MV-4-11 (cell line): ENCODE data around the gene PDCD4.
A peak's percentile ranks its signal among the peaks of the same experiment; 100 is the strongest.

Experiments used
- DNase-seq: peaks from one replicate; lab custom pipeline; 2025; lab: John Stamatoyannopoulos, UW

PDCD4 gene

DNA sequence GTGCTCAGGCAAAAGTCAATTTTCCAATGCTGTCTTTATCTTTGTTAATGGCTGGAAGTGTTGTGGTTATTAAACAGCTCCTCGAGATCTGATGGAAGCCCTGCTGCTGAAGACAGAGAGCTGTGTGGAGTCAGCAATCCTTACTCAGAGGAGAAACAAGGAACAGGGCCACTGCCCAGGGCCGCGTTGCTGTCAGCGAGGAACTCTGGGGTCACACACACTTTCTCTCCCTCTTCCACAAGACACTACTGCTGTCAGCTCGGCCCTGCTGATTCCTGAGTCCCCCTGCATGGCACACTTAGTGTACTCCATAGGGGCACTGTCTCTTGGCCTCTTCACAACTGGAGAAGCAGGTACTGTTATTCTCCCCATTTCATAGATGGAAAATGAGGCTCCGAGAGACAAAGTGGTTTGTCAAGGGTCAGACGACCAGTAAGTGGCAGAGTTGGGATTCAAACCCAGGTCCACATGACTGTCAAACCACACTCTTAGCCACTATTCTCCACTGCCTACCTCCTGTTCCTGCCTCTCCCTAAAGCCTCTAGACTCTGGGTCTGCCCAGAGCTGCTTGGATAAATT lies 29.3 kb upstream of the PDCD4 start:
- DNase-seq: no peak

DNA sequence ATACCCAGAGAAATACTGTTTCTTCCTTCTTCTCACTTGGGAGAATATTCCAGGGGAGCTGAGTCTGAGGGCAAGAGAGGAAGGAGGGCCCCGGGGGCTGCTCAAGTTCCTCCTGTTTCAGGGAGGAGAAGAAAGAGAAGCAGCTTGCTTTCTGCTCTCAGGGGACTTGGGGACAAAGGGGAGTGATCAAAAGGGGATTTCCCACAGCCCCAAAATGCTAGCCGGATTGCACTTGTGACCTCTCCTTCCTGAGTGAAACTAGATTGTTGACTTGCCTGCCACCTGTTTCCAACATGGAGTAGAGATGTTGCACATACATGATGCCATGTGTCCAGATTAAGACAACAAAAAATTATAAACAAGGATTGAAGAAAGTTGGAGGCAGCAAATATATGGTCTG lies 28.7 kb upstream of the PDCD4 start:
- DNase-seq: peak; percentile 74

DNA sequence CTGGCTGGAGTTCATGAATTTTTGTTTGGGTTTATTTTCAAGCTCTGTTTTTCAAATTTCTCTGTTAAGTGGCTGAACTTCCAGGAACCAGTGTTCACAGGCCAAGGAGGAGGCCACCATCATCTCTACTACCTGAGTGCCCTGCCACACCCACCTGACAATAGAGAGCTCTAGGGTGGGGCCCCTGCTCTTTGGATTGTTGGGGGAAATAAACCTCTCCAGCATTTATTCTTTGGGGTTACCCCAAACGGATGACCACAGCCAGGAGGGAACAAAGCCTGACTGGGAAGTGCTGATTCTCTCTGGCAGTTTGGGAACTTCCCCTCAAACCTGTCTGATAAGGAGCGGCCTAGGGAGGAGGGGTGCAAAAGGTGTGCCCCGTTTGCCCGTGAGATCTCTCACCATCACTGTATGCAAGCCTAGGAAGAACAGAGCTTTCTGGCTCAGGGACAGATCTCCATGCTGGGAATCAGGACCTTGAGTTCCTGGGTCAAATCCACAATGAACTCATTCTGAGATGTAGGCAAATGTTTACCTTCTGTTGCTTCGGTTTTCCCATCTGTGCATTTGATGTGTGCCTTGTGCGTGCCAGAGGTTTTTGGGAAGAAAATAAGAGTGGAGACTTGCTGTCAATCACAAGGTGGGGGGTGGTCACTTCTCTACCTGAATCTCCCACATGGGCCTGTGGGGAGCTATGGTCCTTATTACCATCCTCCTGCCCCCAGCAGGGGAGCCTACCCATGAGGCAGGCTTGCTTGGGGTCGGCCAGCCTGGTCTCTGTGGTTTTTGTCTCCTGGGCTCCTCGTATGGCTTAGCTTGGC lies 27.7 kb upstream of the PDCD4 start:
- DNase-seq: no peak

DNA sequence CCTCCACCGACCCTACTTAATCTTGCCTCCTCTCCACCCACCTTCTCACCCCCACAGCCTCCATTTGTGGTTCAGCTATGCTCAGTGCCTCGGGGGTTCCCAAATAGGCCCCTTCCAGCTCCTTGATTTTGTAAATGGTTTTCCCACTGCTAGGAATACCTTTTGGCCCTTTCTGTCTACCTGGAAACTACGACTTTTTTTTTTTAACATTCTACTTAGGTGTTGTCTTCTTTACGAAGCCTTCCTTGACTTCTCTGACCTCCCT lies 27.2 kb upstream of the PDCD4 start:
- DNase-seq: no peak

DNA sequence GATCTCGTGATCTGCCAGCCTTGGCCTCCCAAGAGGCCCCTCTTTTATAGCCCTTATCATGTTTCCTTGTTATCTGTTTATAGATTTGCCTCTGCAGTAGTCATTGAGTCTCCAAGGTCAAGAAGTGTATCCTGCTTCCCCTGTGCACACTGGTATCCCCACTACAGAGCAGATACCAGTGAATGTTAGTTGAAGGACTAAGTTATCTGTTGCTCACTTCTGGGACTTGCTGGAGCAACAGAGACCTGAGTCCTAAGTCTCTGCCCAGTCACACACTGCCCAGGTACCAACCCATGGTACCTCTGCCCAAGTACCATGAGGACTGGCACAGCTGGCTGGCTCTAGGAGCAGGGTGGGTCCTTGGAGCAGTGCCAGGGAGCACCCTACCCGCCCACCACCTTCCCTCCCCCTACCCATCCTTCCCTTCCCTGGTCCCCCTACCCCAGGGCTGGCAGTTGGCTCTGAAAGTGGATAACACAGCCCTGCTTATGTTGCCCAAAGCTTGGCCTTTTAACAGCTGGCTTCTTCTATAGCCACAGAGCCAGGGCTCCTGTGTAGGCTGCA lies 26.5 kb upstream of the PDCD4 start:
- DNase-seq: no peak

DNA sequence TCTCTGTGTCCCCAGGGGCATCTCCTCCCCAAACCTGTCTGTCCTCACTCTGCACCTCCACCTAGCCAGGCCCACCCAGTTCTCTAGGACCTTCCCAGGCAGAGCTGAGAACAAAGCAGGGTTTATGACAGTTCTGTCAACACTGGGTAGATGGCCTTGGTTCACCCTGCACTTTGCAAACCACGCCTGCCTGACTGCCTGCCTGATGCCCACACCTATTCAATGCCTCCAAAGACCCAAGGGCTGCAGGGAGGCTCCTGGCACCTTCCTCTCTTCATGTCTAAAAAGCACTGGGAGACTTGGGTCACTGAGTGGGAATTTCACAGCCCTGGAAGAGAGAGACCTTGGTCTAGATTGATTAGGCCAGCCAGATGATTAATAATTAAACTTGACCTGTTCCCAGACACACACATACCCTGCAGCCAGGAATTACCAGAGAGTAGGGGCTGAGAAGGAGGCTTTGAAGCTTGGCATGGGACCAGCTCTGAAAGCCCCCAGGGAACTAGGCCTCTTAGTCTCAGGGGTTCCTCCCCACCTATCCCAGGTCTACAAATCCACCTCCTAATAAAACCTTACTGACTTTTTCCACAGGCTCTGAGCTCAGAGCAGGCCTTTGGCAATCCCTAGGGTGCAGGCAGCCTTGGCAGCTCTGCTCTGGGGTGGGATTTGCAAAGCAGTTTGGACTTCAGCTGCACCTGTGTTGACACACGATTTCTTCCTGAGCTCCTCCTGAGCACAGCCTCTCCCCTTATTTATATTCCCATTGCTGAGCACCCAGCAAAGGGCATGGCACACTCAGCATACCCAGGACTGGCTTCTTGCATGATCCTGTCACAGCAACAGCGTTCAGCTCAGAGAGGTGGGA lies 25.7 kb upstream of the PDCD4 start:
- DNase-seq: no peak

DNA sequence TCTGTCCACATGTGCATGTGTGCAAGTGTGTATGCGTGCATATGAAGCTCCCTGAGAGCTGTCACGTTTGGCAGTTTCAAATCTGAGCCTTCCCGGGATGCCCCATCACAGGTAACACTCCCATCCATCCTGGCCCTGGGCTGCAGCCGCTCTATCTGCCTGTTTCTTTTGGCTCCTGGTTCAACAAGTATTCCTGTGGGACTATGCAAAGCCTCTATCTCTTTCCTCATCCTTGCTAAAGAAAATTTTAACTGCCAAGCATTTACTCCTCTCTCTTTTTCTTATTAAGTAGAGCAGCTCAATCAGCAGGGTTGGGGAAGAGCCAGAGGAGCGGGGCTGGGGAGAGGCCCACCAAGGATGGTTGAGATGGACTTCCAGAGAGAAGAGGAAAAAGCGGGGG lies 24.4 kb upstream of the PDCD4 start:
- no peak for DNase-seq

DNA sequence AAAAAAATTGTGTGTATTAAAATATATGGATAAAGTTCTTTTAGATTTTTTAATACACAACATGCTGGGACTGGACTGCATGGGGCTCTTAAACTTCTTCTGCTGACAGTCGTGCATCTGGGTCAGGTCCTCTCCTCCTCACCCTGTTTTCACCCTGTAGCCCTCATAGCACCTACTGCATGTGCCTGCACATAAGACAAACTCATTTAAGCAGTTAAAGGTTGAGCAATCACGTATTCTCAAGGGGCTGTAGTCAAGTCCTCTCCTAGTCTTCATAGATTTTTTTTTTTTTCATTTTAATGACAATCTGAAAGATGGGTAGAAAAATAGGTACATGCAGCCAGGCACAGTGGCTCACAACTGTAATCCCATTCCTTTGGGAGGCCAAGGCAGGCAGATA lies 23.6 kb upstream of the PDCD4 start:
- peak; percentile 21 for DNase-seq

DNA sequence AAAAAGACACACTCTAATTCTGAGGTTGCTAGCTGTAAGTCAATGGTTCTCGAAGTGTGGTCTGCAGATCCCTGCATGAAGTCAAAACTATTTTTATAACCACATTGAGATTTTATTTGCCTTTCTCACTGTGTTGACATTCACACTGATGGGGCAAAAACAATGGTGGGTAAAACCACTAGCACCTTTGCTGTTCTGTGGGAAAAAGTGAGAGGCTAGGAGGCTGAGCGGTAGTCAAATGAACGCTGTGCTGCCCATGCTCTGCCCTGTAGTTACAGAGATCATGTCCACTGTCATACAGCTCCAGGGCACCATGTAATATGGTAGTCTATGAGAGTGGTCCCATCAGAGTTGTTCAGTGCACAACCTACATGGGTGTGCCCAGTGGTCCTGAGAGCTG lies 21.6 kb upstream of the PDCD4 start:
- no peak for DNase-seq

DNA sequence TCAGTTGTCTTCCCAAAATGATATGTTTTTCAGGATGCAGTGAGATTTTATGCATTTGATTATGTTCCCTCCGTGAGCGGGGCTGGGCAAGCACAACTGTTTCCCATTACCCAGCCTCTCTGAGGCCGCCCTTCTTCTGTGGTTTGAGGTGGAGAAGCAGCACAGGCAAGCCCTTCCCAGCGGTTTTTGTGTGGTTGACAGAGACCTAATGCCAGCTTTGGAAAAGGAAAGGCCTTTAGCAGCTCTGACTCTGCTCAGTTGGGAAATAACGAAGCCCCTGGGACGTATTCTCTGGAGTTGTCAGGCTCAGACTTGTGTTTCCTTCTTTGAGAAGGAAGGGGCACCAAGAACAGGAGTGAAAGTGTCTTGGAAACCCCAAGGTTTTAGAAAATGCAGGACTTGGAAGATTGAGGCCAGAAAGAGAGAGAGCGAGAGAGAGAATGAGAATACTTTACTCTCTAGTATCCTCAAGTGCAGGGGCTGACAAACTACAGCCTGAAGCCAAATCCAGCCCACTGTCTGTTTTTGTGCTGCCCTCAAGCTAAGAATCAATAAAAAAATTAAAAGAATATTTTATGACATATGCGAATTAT lies 20.6 kb upstream of the PDCD4 start:
- peak; percentile 87 for DNase-seq

DNA sequence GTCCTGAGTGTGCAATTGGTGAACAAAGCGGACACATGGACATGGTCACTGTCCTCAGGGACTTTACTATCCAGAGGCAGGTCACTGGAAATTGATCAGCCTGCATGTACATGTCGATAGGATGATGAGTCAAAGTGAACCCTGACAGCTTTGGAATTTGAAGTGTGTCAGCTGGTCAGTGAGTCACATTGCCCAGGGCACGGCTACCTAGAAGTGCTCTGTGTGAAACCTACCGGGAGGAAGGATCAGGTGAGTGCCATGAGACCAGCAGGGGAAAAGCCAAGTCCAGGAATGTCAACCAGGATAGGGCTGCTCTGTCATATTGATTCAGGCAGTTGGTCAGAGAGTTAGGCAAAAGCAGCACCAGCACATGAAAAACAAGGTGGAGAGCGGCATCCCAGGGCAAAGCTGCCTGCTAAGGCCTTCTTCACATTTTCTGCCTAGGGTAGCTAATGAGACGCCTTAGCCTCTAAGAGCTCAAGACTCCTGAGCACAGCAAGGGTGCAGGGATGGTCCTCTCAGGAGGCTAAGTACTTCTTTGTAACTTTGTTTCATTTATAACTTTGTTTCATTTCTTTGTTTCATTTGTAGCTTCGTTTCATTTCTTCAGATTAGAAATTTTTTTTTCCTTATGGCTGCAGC lies 19.4 kb upstream of the PDCD4 start:
- DNase-seq: no peak

DNA sequence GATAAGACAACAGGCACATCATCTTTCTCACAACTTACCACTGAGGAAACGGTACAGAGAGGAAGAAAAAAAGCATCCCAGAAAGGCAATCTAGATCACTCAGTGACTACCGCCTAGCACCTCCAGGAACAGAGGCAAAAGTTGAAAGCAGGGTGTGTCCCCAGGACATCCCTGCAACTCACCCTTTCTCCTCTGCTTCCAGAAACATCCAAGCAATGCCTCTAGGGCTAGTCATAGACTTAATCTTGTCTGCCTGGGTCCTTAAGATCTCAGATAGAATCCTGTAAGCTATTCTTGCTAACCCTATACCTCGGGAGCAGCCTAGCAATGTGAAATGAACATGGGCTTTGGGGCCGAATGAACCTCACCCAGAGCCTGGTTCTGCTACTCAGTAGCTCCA lies 18.8 kb upstream of the PDCD4 start:
- no peak for DNase-seq

DNA sequence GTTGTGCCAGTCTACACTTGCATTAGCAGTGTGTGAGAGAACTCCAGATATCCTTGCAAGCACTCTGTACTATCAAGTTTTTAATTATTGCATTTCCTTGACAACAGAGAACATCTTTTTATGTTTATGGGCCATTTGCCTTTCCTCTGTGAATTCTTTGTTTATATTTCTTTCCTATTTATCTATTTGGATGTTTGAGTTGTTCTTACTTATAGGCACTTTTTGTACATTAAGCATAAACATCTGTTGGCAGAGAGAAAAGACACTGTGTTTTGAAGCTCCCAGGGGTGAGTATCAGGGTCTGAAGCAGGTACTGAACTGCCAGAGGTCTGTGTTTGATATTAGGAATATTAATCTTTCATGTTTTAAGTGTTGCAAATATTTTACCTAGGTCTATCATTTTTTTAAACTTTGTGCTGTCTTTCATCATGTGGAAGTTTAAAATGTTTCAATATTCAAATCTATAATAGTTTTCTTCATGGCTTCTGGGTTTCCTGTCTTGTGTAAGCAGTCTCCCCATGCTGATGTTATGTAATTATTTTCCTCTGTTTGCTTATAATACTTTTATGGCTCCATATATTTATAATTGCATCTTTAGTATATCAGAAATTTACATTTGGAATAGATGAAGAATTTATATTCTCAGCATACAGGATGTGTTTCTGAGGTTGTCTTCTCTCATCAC lies 17.7 kb upstream of the PDCD4 start:
- peak; percentile 17 for DNase-seq

DNA sequence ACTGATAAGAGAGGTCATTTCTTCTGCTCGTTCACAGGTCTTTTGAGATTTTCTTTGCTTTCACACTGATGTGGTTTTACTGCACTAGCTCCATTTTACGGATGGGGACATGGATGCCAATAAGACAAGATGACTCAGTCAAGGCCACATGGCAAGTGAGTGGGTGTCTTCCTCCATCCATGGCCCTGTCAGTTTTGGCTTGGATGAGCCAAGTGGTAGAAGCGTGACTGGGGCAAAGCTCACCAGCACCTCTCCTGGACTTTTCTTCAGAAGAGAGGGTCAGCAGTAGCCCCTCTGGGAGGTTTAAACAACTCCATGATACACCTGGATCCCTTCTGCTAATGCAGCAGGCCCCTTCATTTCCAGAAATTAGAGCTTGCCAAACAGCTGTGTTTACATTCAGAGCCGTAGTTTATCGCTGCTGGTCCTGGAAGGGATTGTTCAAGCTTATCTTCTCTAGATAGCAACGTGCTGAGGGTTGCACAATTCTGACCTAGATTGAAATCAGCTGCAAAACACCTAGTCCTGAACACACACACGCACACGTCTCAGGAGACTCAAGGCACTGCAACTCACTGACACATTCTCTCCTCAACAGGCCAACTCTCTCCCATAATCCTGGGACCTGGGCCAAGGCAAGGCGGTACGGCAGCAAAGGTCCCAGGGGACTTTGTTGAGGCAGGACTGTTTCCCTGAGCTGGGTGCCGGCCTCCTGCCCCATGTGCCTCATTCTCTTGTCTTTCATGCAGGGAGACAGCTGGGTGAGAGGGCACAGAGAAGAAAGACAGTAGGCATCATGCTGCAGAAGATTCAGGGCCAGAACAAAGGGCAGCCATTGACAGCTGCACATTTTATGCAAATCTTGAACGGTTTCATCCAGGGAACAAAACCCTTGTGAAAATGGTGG lies 14.2 kb upstream of the PDCD4 start:
- DNase-seq: peak; percentile 47

DNA sequence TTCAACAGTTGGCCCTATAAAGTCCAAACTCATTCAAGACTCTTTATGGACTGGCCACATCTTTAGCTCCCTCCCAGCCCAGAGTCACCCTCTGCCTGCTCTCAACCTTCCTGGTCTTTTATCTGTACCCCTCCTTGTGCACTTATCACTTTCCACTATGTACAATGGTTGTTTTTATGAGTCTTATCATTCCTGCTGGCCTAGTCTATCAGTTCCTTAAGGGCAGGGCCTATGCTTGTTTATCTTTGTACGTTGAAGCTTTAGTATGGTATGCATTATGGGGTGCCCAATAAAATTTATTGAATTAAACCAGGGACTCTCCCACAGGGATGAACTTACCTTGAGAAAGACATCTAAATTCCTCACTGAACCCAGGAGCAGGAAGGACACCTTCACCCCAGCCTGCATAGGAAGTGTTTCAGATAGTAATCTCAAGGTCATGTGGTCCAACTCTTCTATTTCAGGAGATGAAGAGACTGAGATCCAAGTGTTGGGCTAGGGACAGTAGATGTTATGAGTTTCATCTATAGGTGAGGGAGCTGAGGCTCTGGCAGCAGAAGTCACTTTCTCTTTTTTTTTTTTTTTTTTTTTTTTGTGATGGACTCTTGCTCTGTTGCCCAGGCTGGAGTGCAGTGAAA lies 13.3 kb upstream of the PDCD4 start:
- no peak for DNase-seq

DNA sequence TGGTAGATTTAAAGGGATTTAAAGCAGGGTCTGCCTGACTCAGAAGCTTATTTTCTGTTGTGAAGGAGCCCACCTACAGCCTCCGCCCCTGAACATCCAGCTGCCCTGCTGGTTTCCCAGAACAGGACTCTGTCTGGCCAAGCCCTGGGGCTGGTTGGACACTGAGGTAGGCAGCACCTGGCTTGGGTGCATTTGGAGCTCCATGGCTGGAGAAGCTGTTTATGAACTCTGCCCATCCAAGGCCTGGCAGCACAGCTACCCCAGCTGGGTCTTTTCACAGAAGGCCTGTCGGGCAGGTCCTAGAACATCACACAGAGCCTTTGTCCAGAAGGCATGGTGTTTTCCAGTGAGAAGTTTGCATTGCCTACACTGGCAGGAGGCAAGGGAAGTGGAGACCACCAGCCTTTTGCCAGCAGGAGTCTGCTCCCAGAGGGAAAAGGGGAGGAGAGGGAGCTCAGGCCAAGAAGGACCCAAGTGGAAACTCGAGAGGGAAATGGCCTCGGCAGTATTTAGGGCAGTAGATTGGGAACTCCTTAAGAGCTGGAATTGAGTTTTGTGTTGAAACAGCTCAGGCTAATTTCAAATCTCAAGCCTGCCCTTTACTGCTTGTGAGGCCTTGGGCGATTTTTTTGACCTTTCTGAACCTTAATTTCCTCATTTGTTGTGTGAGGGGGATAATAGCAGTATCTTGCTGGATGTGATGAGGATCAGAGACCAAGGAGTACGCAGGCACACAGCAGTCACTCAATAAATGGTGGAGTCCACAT lies 12.3 kb upstream of the PDCD4 start:
- DNase-seq: no peak

DNA sequence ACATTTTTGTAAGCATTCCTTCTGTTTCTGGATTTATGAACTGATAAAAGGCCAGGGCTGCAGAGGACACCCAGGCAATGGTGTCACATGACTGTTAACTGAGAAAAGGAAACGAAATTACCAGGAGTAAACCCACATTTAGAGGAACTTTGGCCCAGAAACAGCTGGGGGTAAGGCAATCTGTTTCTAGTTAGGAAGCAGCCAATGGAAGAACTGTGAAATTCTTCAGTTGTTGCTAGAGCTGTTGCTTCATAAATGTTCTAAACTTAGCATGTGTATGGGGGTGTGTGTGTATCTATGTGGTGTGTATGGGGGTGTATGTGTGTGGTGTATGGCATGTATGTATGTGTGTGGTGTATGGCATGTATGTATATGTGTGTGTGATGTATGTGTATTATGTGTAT lies 11.8 kb upstream of the PDCD4 start:
- DNase-seq: peak; percentile 99

DNA sequence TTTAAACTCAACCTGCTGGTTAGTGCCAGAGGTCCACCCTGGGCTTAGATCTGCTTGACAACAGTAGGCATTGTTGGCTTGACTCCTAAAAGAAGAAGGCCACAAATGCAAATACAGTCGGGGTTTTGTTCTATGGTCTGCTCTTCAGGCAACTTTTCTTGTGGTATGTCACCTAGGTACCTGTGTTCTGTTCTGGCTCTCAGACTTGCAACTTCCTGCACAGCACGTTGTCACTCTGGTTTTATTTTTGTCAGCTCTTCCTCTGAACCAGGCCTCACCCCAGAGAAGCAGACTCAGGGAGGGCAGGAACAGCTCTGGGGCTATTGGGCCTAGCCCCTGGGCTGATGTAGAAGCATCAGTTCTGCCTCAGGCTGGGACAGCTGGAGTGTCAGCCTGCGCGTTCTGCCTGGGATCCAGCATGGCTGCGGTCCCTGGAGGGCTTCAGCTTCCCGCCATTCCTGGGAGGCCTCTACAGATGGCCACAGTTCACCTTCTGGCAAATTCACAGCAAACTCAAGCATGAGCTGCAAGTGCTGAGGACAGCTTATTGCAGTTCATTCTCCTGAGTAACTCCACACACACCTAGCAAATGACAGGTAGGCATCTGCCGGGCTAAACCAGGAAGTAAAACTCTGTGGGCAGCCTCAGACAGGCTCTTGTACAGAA lies 11.0 kb upstream of the PDCD4 start:
- no peak for DNase-seq

DNA sequence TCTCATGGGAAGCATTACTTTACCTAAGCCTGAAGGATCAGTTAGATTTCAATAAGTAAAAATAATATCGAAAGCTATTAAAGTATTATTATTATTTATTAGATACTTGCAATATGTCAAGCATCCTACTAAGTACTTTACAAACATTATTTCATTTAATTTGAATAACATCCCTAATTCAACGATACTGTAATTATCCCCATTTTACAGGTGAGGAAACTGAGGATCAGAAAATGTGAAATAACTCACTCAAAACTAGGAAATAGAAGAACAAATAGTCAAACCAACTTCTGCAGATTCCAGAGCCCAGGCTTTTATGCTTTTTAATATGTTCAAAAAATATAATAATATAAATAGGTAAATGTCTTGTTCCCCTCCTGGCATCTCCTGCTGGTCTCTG lies 10.3 kb upstream of the PDCD4 start:
- no peak for DNase-seq
